ENCODE data around the gene HEPN1. TPM values are rescaled to one million over a fixed set of nuclear protein-coding genes. Genes with fewer than 3 reads are reported as not detected.

HEPN1 gene
- total and polyA plus RNA-seq, 2 of the 8 experiments (the other 6 are each of a cell fraction or from before 2014, with no cell fraction given): not detected

DNA sequence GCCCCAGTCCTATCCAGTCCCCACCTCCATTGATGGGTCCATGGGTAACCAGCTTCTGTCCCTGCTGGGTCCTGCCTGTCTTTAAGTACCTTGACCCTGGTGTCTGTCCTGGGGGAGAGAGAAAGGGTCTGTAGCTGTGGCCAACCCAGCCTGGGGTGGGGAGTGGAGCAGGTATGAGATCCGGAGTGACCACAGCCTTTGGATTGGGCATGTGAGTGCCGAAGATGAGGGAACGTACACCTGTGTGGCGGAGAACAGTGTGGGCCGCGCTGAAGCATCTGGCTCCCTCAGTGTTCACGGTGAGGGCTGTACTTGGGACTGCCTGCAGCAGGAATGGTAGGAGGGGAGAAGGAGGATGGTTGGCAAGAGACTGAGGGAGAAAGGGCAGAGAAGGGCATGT, 48.6 kb upstream of the HEPN1 start:
- Histone ChIP-seq H2BK12ac (ENCODE audit: low read depth, low read length) (no peak overlapping the region), H2AK5ac (ENCODE audit: low read depth, low read length) (no peak overlapping the region; the same call in 1 of the 2 replicates), H4K91ac (replicated peaks; ENCODE audit: insufficient read length, low read length) (no peak overlapping the region), H3K4me2 (ENCODE audit: insufficient read depth in 1 of 2, low read depth in 2 of 2, low read length in 2 of 2) (no peak overlapping the region), H3K4me1 (replicated peaks in 1 of 4; ENCODE audit: control insufficient read depth in 3 of 4, insufficient read depth in 4 of 4, low read length in 3 of 4) (peaks cover 0 to 16% (median 10%) of the 10 kb centered on the region in 4 experiments; a peak in 5 of 7 replicates), H3K9ac (replicated peaks in 1 of 4; ENCODE audit: extremely low read depth in 1 of 4, low read depth in 3 of 4, low read length in 3 of 4) (no peak overlapping the region), H2BK5ac (ENCODE audit: low read depth, low read length) (no peak overlapping the region), H2BK20ac (ENCODE audit: low read length) (no peak overlapping the region), H3K79me2 (ENCODE audit: control insufficient read depth in 1 of 2, insufficient read depth in 2 of 2, low read length in 2 of 2) (no peaks in the 10 kb centered on the region), H3K9me3 (ENCODE audit: insufficient read depth in 2 of 2, low read depth in 1 of 2, low read length in 1 of 2) (no peaks in the 10 kb centered on the region), H3K27ac (ENCODE audit: low read depth, low read length) (no peak overlapping the region), H3K27me3 (replicated peaks in 1 of 4; ENCODE audit: control insufficient read depth in 3 of 4, extremely low read depth in 1 of 4, insufficient read depth in 3 of 4, low read length in 3 of 4) (peaks cover 61 to 100% (median 93%) of the 10 kb centered on the region in 4 experiments), H3K4ac (replicated peaks; ENCODE audit: insufficient read length, low read depth, low read length) (no peak overlapping the region), H4K20me1 (replicated peaks in 1 of 2; ENCODE audit: control insufficient read depth in 1 of 2, insufficient read depth in 2 of 2, low read length in 2 of 2) (peaks cover 10 to 18% of the 10 kb centered on the region in 2 experiments), H3K18ac (ENCODE audit: extremely low read depth, low read length) (no peak overlapping the region), H4K8ac (ENCODE audit: extremely low read depth, insufficient read depth, low read length) (no peak overlapping the region; the same call in 1 of the 2 replicates), H3K23ac (ENCODE audit: insufficient read length) (no peak overlapping the region), H3K23me2 (ENCODE audit: low read depth, low read length) (no peaks in the 10 kb centered on the region; the same call in 1 of the 2 replicates), H2AFZ (ENCODE audit: low read length) (no peak overlapping the region), H2BK15ac (ENCODE audit: low read length) (no peak overlapping the region), H3K36me3 (ENCODE audit: control insufficient read depth in 2 of 4, insufficient read depth in 4 of 4, low read length in 3 of 4) (peaks cover 0 to 4% (median 0%) of the 10 kb centered on the region in 4 experiments; a peak in 1 of 8 replicates), H2BK120ac (replicated peaks; ENCODE audit: low read depth, low read length) (no peak overlapping the region), H3K79me1 (ENCODE audit: low read depth, low read length) (no peaks in the 10 kb centered on the region), H3K4me3 (ENCODE audit: extremely low read depth in 1 of 4, insufficient read depth in 2 of 4, low read depth in 3 of 4, low read length in 4 of 4) (no peak overlapping the region), H3K56ac (replicated peaks; ENCODE audit: insufficient read length, low read depth, low read length) (no peak overlapping the region), H4K5ac (ENCODE audit: insufficient read length, low read depth, low read length) (no peak overlapping the region), H3K14ac (ENCODE audit: insufficient read length) (no peak overlapping the region)
- FAIRE-seq: no peak
- WGBS, 2 experiments (ENCODE audit: extremely low coverage in 1 of 2, insufficient coverage in 1 of 2, insufficient read length in 1 of 2, insufficient replicate concordance in 2 of 2, low coverage in 1 of 2, low lambda C conversion rate in 2 of 2, missing lambda C conversion rate in 1 of 2): 86% methylated on average over 7 of the region's 7 CpGs; no CpG with 5 or more reads in 1 of the 2 experiments
- ChIA-PET POLR2A (ENCODE audit: partially characterized antibody) (no interaction called here), CTCF (ENCODE audit: partially characterized antibody) (interaction anchor here (0.7 to 5.6 kb wide), 5 partner anchors 11 to 133 kb away, joined by 3 to 52 read pairs (median 3); no protein-coding TSS in a partner anchor)
- DNase-seq (ENCODE audit: low read depth in 1 of 2, low spot score in 2 of 2): no peak
- no peak for TF ChIP-seq BACH1 (IDR thresholded peaks at IDR 0.05; ENCODE audit: low read length)
- peak; percentile 24 for TF ChIP-seq RNF2 (IDR thresholded peaks at IDR 0.05; ENCODE audit: borderline replicate concordance, low read depth, low read length, missing control alignments, poor library complexity, severe bottlenecking)
- no peak for TF ChIP-seq SP2 (IDR thresholded peaks at IDR 0.05; ENCODE audit: low read length)
- no peak for TF ChIP-seq SUZ12 (IDR thresholded peaks at IDR 0.05; ENCODE audit: low read length)
